GM12891 (cell line): ENCODE measurements around the gene LATS2.

Experiments
- PAX5 ChIP-seq: IDR thresholded peaks from 2 replicates; pipeline ENCODE4 v1.6.1; 2011; ENCODE audit warnings: low read length, moderate library complexity, mild to moderate bottlenecking; ENCODE audit not compliant: insufficient read depth, severe bottlenecking
- POLR2A ChIP-seq: IDR thresholded peaks from 2 replicates; pipeline ENCODE4 v1.6.1; 2011; ENCODE audit warnings: low read depth, low read length, control low read depth
- POLR2AphosphoS5 ChIP-seq: IDR thresholded peaks from 2 replicates; pipeline ENCODE4 v1.6.1; 2011; ENCODE audit warnings: low read depth, low read length, control low read depth
- TAF1 ChIP-seq: IDR thresholded peaks from 2 replicates; pipeline ENCODE4 v1.6.1; 2011; ENCODE audit warnings: low read depth, low read length, control low read depth

GRCh38 chr13:20924758-20925394, 136.5 kb downstream of the LATS2 start:
- TF ChIP-seq POLR2A (no peak), POLR2AphosphoS5 (no peak), TAF1 (no peak), PAX5 (no peak)
